Measurements from ENCODE around the gene WNT3A.

WNT3A gene

DNA sequence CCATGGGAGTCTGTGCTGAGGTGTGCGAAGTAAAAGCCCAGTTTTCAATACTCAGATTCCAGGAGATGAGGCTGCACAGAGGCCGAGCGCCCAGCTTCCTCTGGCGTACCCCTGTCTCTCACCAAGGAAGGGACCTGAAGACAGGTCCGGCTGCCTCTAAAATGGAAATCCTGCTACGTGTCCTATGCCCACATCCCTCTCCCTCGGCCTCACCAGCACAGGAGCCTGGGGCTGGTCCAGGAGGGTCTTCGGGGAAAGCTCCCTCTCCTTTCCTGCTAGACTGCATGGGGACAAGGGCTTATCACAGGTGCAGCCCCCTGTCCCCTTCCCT lies 101.9 kb downstream of the WNT3A start:
- Mint-ChIP-seq H3K36me3 (no peaks in the 10 kb centered on the region), H3K4me1 (peaks cover 31% of the 10 kb centered on the region), H3K9me3 (no peaks in the 10 kb centered on the region), H3K27me3 (no peaks in the 10 kb centered on the region), H3K4me3 (peak overlapping the region; percentile 93), H3K27ac (peak overlapping the region; percentile 94)

DNA sequence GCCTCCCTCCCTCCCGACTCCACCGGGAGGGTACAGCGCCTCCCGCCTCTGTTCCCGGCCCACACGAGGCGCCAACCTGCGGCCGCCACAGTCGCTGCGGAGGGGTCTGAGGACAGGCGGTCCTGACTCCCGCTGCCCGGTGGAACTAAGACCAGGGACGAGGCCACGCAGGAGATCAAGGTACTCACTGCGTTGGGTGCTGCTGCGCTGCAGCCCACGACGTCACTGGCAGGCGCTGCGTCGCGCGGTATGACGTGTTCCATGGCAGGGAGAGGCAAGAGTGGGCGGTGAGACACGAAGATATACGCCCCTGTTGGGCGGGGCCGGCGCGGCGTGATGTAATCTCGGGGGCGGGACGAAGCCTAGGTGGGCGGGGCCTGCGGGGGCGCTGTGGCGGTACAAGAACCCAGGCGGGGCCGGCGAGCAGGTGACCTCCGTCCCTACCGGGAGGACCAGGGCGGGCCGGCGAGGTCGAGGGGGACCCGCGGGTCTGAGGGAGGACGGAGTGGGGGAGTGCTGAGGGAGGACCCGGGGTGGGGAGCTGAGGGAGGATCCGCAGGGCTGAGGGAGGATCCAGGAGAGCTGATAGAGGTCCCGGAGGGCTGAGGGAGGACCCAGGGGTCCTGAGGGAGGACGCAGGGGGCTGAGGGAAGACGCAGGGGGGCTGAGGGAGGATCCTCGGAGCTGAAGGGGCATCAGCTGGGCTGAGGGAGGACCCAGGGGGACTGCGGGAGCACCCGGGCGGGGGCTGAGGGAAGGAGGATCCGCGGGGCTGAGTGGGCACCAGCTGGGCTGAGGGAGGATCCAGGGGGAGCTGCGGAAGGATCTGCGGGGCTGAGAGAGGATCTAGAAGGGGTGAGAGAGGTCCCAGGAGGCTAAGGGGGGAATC lies 102.5 kb downstream of the WNT3A start, which contains the start of gene MRPL55:
Gene MRPL55 (minus strand): TSS at position 227 of the 889 bp plus-strand sequence. CDS start 1,039 bp downstream, outside the sequence.
- H3K9me3 Mint-ChIP-seq = no peaks in the 10 kb centered on the region
- H3K4me1 Mint-ChIP-seq = peaks cover 29% of the 10 kb centered on the region
- H3K4me3 Mint-ChIP-seq = peak within 1 kb of the TSS; percentile 93
- peak within 1 kb of the TSS; percentile 94 for H3K27ac Mint-ChIP-seq
- no peaks in the 10 kb centered on the region for H3K27me3 Mint-ChIP-seq
- H3K36me3 Mint-ChIP-seq = no peaks in the 10 kb centered on the region

DNA sequence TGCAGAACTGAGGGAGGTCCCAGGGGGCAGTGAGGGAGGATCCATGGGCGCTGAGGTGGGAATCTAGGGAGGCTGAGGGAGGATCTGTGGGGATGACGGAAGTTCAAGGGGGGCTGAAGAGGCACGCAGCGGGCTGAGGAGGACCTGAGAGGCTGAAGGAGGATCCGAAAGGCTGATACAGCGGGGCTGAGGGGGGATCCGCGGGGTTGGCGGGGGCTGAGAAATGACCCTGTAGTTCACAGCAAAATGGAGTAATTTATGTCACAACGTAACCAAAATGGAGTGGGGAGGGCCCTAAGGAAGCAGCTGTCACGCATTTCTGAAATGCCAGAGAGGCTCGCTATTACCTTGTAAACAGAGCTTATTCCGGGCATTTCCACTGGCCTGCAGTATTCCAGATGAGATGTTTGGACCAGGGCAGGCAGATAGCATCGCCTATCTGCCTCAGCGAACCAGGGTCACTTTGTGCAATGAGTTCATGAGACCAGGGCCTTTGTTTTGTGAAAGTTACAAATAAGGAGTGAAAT lies 103.2 kb downstream of the WNT3A start:
- H3K9me3 Mint-ChIP-seq = no peaks in the 10 kb centered on the region
- H3K4me1 Mint-ChIP-seq = peaks cover 25% of the 10 kb centered on the region
- no peaks in the 10 kb centered on the region for H3K36me3 Mint-ChIP-seq
- peak overlapping the region; percentile 94 for H3K27ac Mint-ChIP-seq
- peak overlapping the region; percentile 93 for H3K4me3 Mint-ChIP-seq
- no peaks in the 10 kb centered on the region for H3K27me3 Mint-ChIP-seq

DNA sequence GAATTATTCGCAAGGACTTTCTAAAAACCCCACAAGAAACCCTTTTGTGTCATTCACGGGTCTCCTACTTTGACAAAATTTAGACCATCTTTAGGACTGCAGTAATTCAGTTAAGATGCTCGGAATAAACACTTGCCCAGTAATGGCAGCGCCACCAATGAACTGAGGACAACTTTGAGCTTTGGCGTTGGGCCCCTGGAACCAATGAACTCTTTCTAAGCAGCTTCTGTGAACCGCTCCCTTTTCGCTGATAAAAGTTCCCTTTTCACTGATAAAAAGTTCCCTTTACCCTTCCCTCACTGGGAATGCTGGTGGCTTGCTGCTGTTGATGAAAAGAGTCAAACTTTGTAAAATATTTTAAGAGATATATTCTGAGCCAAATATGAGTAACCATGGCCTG lies 103.8 kb downstream of the WNT3A start:
- Mint-ChIP-seq H3K27me3 (no peaks in the 10 kb centered on the region), H3K36me3 (no peaks in the 10 kb centered on the region), H3K27ac (no peak overlapping the region), H3K4me1 (peaks cover 25% of the 10 kb centered on the region), H3K4me3 (no peak overlapping the region), H3K9me3 (no peaks in the 10 kb centered on the region)

Data from activated naive CD4-positive, alpha-beta T cell treated with anti-CD3 and anti-CD28 coated beads, Interleukin-2, amount 50 U/mL, for 24 hours (primary cell).